Stimulated activated CD4-positive, alpha-beta T cell treated with anti-CD3 and anti-CD28 coated beads, Interleukin-12 subunit alpha, Interleukin-12 subunit beta, amount 100 ng/mL, for 24 hours (primary cell): ENCODE results near the gene NPAS2.
A peak's percentile ranks its signal among the peaks of the same experiment; 100 is the strongest.

Experiments
- DNase-seq, 2 experiments: peaks; one replicate each; pipeline ENCODE4 v3.0.0-alpha.2; 2020; ENCODE audit warnings: low read depth in 2 of 2

The NPAS2 gene

GRCh38 chr2:100968146-100969145, 148.5 kb downstream of the NPAS2 start:
- DNase-seq, result no peak

GRCh38 chr2:100969998-100970397, 150.1 kb downstream of the NPAS2 start:
- no peak for DNase-seq

GRCh38 chr2:100971221-100971620, 151.3 kb downstream of the NPAS2 start:
- no peak for DNase-seq

GRCh38 chr2:100972452-100972851, 152.5 kb downstream of the NPAS2 start:
- DNase-seq, result no peak

GRCh38 chr2:100974712-100975520, 155.0 kb downstream of the NPAS2 start:
- DNase-seq, result no peak

- DNase-seq, result no peak
Observed at GRCh38 chr2:100975521-100975785, 155.5 kb downstream of the NPAS2 start.

- DNase-seq, result no peak
Observed at GRCh38 chr2:100976061-100976460, 156.1 kb downstream of the NPAS2 start.

GRCh38 chr2:100976645-100977391, 156.9 kb downstream of the NPAS2 start:
- no peak for DNase-seq

GRCh38 chr2:100977511-100977910, 157.6 kb downstream of the NPAS2 start:
- DNase-seq, result no peak

- DNase-seq, result no peak
Observed at GRCh38 chr2:100978582-100979191, 158.7 kb downstream of the NPAS2 start.

GRCh38 chr2:100980046-100980445, 160.1 kb downstream of the NPAS2 start:
- no peak for DNase-seq

- DNase-seq, result no peak
Observed at GRCh38 chr2:100981011-100981410, 161.1 kb downstream of the NPAS2 start.

- no peak for DNase-seq
Observed at GRCh38 chr2:100982431-100982861, 162.5 kb downstream of the NPAS2 start.

GRCh38 chr2:100983201-100983600, 163.3 kb downstream of the NPAS2 start:
- no peak for DNase-seq

- no peak for DNase-seq
Observed at GRCh38 chr2:100983684-100984310, 163.9 kb downstream of the NPAS2 start.

GRCh38 chr2:100984892-100985307, 165.0 kb downstream of the NPAS2 start:
- peak; percentile 47 to 63 for DNase-seq

GRCh38 chr2:100986157-100986556, 166.2 kb downstream of the NPAS2 start:
- no peak for DNase-seq

- DNase-seq, result no peak
Observed at GRCh38 chr2:100987536-100987935, 167.6 kb downstream of the NPAS2 start.

- no peak for DNase-seq
Observed at GRCh38 chr2:100987974-100988373, 168.0 kb downstream of the NPAS2 start.

GRCh38 chr2:100988630-100989417, 168.9 kb downstream of the NPAS2 start:
- no peak for DNase-seq
